Fibroblast of villous mesenchyme (primary cell): Measurements from ENCODE around the gene DPF3. TPM values are rescaled to one million over a fixed set of nuclear protein-coding genes. Genes with fewer than 3 reads are reported as not detected.

ENCODE experiments used
- DNase-seq: peaks from one replicate; pipeline ENCODE4 v3.0.0-alpha.2; 2010; ENCODE audit warnings: low read depth
- H3K4me3 ChIP-seq: 2 replicates; pipeline ENCODE4 v1.5.1; 2011; ENCODE audit warnings: low read depth, mild to moderate bottlenecking, low read length
- total RNA-seq: library from RNA; depleted of rRNA; stranded (reverse); fragments of >200 nt; gene quantifications from 2 replicates; pipeline ENCODE4 v1.2.3, GENCODE V29; 2012
- TF ChIP-seq, protein P1 (sequence below): IDR thresholded peaks from 2 replicates; pipeline ENCODE4 v1.5.1; 2012; ENCODE audit warnings: low read depth, mild to moderate bottlenecking, low read length; ENCODE audit not compliant: insufficient read depth

The DPF3 gene
- total RNA-seq, 1 donor = 10.4 TPM

DNA sequence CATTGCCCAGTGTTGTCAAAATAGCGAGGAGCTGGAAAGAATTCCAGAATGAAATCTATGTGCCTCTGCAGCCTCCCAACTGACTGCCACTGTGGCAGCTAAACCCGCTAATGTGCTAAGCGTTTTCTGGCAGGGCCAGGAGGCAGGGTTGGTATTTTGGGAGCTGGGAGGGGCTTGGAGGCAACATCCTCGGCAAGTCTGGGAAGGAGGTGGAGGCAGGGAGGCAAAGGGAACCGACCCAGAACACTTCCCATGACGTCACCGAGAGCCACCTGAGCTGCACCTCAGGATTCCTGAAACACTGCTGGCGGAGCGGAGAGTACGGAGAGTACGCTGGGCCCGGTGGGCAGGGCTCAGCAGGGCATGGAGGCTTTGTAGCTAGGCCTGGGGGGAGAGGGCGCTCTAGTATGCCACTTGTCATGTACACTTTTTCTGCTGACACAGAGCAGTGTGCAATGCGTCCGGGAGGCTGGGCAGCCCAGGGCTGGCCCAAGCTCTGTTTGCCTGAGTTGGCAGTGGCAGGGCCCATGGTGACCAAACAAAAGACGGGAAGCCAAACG, 81.5 kb downstream of the DPF3 start:
- DNase-seq = no peak
- no peak overlapping the region for H3K4me3 ChIP-seq
- TF ChIP-seq, protein P1, sequence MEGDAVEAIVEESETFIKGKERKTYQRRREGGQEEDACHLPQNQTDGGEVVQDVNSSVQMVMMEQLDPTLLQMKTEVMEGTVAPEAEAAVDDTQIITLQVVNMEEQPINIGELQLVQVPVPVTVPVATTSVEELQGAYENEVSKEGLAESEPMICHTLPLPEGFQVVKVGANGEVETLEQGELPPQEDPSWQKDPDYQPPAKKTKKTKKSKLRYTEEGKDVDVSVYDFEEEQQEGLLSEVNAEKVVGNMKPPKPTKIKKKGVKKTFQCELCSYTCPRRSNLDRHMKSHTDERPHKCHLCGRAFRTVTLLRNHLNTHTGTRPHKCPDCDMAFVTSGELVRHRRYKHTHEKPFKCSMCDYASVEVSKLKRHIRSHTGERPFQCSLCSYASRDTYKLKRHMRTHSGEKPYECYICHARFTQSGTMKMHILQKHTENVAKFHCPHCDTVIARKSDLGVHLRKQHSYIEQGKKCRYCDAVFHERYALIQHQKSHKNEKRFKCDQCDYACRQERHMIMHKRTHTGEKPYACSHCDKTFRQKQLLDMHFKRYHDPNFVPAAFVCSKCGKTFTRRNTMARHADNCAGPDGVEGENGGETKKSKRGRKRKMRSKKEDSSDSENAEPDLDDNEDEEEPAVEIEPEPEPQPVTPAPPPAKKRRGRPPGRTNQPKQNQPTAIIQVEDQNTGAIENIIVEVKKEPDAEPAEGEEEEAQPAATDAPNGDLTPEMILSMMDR = no peak

DNA sequence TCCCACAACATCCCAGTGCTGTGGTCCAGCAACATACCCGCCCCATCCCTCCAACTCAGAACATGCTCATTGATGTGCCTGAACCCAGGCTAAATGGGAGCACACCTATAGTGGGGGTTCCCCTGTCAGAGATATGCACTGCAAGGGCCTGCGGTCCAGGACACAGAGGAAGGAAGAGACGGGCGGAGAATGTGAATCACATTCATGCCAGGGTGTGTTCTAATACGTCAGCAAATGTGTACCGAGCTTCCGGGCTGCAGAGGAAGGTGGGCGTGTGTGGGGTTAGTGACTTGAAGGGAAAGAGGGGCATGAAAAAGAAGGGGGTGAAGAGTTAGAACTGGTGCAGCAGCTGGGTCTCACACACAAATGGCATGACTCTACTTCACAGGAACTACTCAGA, 83.7 kb downstream of the DPF3 start:
- no peak for DNase-seq
- TF ChIP-seq, protein P1 = no peak
- H3K4me3 ChIP-seq = no peak overlapping the region

DNA sequence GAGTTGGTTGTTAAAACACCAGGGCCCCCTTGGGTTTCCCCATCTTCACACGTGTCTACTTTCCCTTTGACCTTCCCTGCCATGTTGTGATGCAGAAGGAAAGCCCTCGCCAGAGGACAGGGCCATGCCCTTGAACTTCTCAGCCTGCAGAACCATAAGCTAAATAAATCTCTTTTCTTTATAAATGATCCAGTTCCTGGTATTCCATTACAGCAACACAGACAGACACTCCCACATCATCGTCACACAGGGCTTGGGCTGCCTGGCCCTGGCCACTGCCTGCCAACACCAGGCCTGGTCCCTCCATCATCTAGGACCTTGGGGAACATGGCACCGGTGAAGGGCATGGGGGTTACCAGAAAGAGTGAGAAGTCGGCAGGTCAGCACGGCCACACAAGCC, 84.8 kb downstream of the DPF3 start:
- H3K4me3 ChIP-seq = no peak overlapping the region
- no peak for DNase-seq
- TF ChIP-seq, protein P1 = no peak

DNA sequence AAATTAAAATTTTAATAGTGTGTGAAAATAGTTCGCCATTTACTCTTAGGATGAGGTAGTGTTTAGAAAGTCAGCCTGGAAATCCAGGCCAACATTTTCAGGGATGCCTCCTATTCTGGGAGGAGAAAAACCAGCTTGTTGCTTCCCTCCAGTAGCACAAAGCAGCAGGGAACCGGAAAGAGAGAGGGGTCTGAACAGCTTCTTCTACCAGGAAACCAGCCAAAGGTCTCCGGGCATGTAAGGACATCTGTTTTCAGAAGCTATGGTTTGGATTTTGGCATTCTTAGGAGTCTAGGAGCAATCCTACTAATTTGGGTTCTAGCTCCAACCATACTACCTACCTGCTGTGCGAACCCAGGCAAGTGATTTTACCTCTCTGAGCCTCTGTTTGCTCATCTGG, 85.3 kb downstream of the DPF3 start:
- TF ChIP-seq, protein P1 = no peak
- no peak for DNase-seq
- H3K4me3 ChIP-seq = no peak overlapping the region

DNA sequence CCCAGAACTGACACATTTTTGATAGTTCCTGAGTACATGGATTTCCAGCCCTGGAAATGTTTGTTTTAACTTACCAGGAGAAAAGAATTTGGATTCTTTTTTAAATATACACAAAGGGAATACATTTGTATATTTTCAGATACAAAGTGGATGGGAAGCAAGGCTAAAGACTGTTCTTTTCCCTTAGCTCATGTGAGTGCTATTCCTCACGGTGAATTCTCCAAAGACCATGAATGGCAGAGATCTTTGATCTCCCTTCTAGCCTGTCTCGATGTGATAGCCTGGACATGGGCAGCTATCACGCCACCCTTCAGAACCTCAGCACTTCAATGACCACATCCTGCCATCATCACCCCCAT, 91.3 kb downstream of the DPF3 start:
- TF ChIP-seq, protein P1 = no peak
- no peak for DNase-seq
- no peak overlapping the region for H3K4me3 ChIP-seq

DNA sequence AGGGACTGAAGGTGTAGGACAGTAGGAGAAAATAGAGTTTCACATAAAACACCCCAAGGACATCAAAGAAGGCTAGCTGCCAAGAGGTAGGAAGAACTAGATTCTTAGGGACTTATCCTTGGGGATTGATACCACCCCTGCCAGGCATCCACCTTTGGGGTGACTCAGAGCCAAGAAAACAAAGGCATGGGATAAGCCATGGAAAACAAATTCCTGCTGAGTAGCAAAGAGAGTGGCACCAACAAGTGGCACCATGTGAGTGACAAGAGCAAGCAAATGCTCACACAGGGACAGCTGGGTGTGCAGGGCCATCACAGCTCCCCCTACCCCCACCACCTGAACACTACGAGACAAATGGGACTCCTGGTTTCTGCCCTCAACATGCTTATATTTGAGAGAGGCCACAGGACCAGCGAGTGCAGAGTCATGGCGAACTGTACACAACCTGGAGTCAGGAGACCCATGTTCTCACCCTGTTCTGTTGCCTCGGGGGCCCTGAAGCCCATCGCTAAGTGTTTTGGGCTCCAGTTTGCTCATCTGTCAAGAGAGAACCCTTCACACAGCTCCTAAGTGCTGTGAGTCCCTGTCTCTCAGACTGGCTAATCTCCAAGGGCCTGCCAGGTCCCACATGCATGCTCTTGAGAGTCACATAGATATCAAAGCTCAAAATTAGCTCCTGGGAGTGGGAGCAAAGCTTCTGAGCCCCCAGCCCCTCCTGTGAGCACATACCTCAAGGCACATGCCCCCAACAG, 91.9 kb downstream of the DPF3 start:
- H3K4me3 ChIP-seq = no peak overlapping the region
- no peak for DNase-seq
- TF ChIP-seq, protein P1 = no peak
